ENCODE data around the gene WNT5B. TPM values are rescaled to one million over a fixed set of nuclear protein-coding genes. Genes with fewer than 3 reads are reported as not detected.
A peak's percentile ranks its signal among the peaks of the same experiment; 100 is the strongest.

Gene WNT5B
- total and polyA plus RNA-seq, 4 experiments from 2014 or later, result 0.17 to 0.61 TPM; not detected in 2

DNA sequence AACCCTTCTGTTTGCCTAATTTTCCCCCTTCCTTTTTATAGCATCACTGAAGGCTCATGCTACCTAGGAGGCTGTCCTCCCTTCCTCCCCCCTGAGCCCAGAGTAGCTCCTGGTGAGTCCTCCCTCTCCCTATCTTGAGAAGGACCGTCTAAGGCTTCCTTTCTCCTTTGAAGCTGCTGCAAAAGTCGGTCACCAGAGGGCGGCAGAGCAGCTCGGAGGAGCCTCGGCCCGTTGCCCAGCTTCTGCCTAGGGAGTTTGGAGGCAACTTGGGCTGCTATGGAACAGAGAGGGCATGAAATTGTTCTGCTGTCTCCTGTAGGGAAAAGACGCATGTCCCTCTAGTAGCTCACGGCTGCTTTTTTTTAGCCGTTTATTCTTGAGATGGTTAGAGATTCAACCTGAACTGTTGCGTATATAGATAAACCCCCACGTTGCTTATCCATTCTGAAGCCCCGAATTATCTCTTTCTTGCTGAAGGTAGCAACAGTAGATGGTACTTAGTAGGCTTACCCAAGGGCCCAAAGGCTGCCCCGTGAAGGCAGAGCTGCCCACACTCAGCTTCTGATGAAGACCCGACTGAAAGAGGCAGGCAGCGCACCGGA, 5.7 kb downstream of the WNT5B start:
- H3K27ac ChIP-seq (ENCODE audit: low read depth, low read length), result no peak overlapping the region
- H3K4me1 ChIP-seq (ENCODE audit: insufficient read depth, low read length), result peaks cover 12% of the 10 kb centered on the region
- no peak overlapping the region for H3K4me3 ChIP-seq (ENCODE audit: low read length in 2 of 2)
- peaks cover 17% of the 10 kb centered on the region for H3K27me3 ChIP-seq (ENCODE audit: insufficient read depth, low read length)
- Mint-ChIP-seq H3K4me3 (no peak overlapping the region), H3K27ac (no peak overlapping the region), H3K4me1 (peaks cover 5 to 15% (median 12%) of the 10 kb centered on the region in 4 donors), H3K9me3 (no peaks in the 10 kb centered on the region), H3K36me3 (no peaks in the 10 kb centered on the region), H3K27me3 (peaks cover 27 to 39% of the 10 kb centered on the region in 2 donors)
- H3K36me3 ChIP-seq (ENCODE audit: insufficient read depth, low read length), result no peaks in the 10 kb centered on the region
- no peaks in the 10 kb centered on the region for H3K9me3 ChIP-seq (ENCODE audit: control insufficient read depth in 1 of 2, low read length in 2 of 2)
- intact Hi-C loops (cut with micrococcal nuclease), result loop anchor here (1.0 kb wide), 2 partner anchors 157 to 306 kb away; no protein-coding TSS in a partner anchor
- DNase-seq, result peak in 4 of 5 donors; percentile 36 to 46 (median 40)
- POLR2A ChIA-PET (ENCODE audit: partially characterized antibody), result interaction anchor here (1.3 kb wide), 1 partner anchor 305 kb away, joined by 5 read pairs; no protein-coding TSS in a partner anchor
- CTCF ChIA-PET (ENCODE audit: partially characterized antibody), result interaction anchor here (0.6 to 4.0 kb wide), 26 partner anchors 9 to 517 kb away, joined by 3 to 38 read pairs (median 6); no protein-coding TSS in a partner anchor

DNA sequence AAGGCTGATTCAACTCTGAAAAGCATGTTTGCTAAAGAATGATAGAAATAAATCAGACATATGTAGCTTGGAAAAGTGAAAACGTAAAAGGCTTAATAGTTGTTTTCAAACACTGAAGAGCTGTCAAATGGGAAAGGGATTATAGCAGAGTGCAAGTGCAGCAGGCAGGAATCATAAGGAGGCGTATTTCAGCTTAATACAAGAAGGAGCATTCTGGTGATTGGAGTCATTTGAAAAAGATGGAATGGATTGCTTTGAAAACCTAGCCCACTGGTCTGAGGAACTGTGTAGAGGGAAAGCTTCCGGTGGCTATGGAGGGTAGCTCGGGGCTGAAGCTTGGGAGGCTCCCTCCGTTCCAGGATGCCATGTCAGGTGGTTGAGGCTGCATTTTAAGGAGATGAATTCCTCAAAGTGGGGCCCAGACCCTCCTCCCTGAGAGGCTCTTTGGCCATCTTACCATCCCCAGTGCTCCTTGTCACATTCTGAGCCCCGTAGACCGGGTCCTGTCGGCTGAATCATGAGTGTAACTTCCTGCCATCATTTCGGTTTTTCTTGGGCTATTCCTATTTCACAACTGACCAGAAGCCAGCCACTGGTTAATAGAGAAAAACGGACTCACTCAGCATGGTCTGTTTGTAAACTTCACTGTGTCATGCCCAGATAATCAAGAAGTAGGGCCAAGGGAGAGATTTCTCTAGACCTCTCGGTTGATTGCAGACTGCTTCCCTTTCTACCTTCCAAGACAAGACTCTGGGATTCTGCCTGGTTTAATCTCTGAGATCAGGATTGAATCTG, 6.5 kb downstream of the WNT5B start:
- Histone ChIP-seq H3K4me1 (ENCODE audit: insufficient read depth, low read length) (peaks cover 6% of the 10 kb centered on the region), H3K9me3 (ENCODE audit: control insufficient read depth in 1 of 2, low read length in 2 of 2) (no peaks in the 10 kb centered on the region), H3K36me3 (ENCODE audit: insufficient read depth, low read length) (no peaks in the 10 kb centered on the region), H3K27ac (ENCODE audit: low read depth, low read length) (no peak overlapping the region), H3K27me3 (ENCODE audit: insufficient read depth, low read length) (peaks cover 12% of the 10 kb centered on the region), H3K4me3 (ENCODE audit: low read length in 2 of 2) (no peak overlapping the region)
- Mint-ChIP-seq H3K4me3 (no peak overlapping the region), H3K4me1 (peaks cover 5 to 13% (median 10%) of the 10 kb centered on the region in 4 donors), H3K9me3 (no peaks in the 10 kb centered on the region), H3K36me3 (no peaks in the 10 kb centered on the region), H3K27ac (no peak overlapping the region), H3K27me3 (peaks cover 31 to 41% of the 10 kb centered on the region in 2 donors)
- intact Hi-C loops (cut with micrococcal nuclease), result loop anchor here (1.0 kb wide), 1 partner anchor 305 kb away; no protein-coding TSS in a partner anchor
- DNase-seq, result no peak
- ChIA-PET POLR2A (ENCODE audit: partially characterized antibody) (interaction anchor here (1.3 kb wide), 1 partner anchor 305 kb away, joined by 5 read pairs; no protein-coding TSS in a partner anchor), CTCF (ENCODE audit: partially characterized antibody) (interaction anchor here (0.6 to 4.0 kb wide), 27 partner anchors 8 to 518 kb away, joined by 3 to 38 read pairs (median 6); no protein-coding TSS in a partner anchor)

GRCh38 chr12:1638203-1638602, 9.2 kb downstream of the WNT5B start:
- DNase-seq, result no peak
- intact Hi-C loops (cut with micrococcal nuclease), result no loop called here
- Histone ChIP-seq H3K4me3 (ENCODE audit: low read length in 2 of 2) (no peak overlapping the region), H3K4me1 (ENCODE audit: insufficient read depth, low read length) (no peaks in the 10 kb centered on the region), H3K36me3 (ENCODE audit: insufficient read depth, low read length) (no peaks in the 10 kb centered on the region), H3K9me3 (ENCODE audit: control insufficient read depth in 1 of 2, low read length in 2 of 2) (no peaks in the 10 kb centered on the region), H3K27ac (ENCODE audit: low read depth, low read length) (no peak overlapping the region), H3K27me3 (ENCODE audit: insufficient read depth, low read length) (no peaks in the 10 kb centered on the region)
- Mint-ChIP-seq H3K4me3 (no peak overlapping the region), H3K36me3 (no peaks in the 10 kb centered on the region), H3K9me3 (no peaks in the 10 kb centered on the region), H3K27ac (no peak overlapping the region), H3K27me3 (peaks cover 14 to 17% of the 10 kb centered on the region in 2 donors), H3K4me1 (peaks cover 0 to 8% (median 1%) of the 10 kb centered on the region in 4 donors)
- POLR2A ChIA-PET (ENCODE audit: partially characterized antibody), result no interaction called here
- CTCF ChIA-PET (ENCODE audit: partially characterized antibody), result interaction anchor here (1.2 to 2.8 kb wide), 2 partner anchors 55 to 302 kb away, joined by 4 to 9 read pairs; no protein-coding TSS in a partner anchor

DNA sequence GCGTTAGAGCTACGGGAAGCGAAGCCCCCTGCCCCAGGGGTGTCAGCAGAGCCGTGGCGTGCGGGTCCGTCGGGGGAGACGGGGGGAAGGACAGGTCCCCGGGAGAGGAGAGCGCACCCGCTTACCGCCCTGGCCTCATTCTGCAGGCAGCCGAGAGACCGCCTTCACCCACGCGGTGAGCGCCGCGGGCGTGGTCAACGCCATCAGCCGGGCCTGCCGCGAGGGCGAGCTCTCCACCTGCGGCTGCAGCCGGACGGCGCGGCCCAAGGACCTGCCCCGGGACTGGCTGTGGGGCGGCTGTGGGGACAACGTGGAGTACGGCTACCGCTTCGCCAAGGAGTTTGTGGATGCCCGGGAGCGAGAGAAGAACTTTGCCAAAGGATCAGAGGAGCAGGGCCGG, 10.5 kb downstream of the WNT5B start:
- Mint-ChIP-seq H3K4me3 (no peak overlapping the region), H3K27me3 (peaks cover 8 to 10% of the 10 kb centered on the region in 2 donors), H3K27ac (no peak overlapping the region), H3K4me1 (peaks cover 0 to 6% (median under 1%) of the 10 kb centered on the region in 4 donors), H3K9me3 (no peaks in the 10 kb centered on the region), H3K36me3 (no peaks in the 10 kb centered on the region)
- no peak for DNase-seq
- H3K36me3 ChIP-seq (ENCODE audit: insufficient read depth, low read length), result no peaks in the 10 kb centered on the region
- POLR2A ChIA-PET (ENCODE audit: partially characterized antibody), result no interaction called here
- no peak overlapping the region for H3K27ac ChIP-seq (ENCODE audit: low read depth, low read length)
- no peaks in the 10 kb centered on the region for H3K4me1 ChIP-seq (ENCODE audit: insufficient read depth, low read length)
- intact Hi-C loops (cut with micrococcal nuclease), result no loop called here
- CTCF ChIA-PET (ENCODE audit: partially characterized antibody), result interaction anchor here (2.8 kb wide), 1 partner anchor 301 kb away, joined by 9 read pairs; no protein-coding TSS in a partner anchor
- H3K9me3 ChIP-seq (ENCODE audit: control insufficient read depth in 1 of 2, low read length in 2 of 2), result no peaks in the 10 kb centered on the region
- no peaks in the 10 kb centered on the region for H3K27me3 ChIP-seq (ENCODE audit: insufficient read depth, low read length)
- H3K4me3 ChIP-seq (ENCODE audit: low read length in 2 of 2), result no peak overlapping the region

DNA sequence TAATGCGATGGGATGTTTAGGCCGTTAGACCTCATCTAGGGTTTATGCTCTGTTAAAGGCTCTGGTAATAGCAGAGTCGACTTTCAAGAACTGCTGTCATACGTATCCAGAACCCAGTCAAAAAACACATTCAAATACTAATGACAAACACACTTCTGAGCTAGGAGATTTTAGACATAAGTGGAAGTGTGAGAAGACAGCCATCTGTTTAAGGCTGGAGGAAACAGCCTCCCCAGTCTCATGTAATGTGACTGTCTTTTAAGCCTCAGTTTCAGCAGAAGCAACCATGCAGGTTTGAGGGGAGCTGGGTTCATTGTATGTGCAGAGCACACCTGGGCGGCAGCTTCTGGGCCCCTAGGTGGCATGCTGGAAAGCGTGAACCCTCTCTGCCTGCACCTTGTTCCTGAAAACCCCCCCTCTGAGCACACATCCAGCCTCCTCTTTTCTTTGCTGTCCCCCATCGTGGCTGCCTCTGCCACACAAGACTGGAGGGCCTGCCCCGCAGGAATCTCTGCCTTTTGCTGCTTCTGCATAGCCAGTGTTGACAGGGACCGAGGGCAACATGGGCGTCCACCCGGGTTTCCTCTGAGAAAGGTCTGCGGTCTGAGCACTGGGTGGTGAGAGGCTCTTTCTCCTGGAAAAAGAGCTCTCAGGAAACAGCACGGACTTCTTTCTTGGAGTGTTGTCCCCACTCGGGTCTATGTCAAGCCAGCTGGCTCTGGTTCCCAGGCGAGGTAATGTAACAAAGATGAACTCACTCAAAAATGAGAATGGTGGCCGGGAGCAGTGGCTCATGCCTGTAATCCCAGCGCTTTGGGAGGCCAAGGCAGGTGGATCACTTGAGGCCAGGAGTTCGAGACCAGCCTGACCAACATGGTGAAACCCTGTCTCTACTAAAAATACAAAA, 11.6 kb downstream of the WNT5B start:
- intact Hi-C loops (cut with micrococcal nuclease), result no loop called here
- Histone ChIP-seq H3K4me1 (ENCODE audit: insufficient read depth, low read length) (no peaks in the 10 kb centered on the region), H3K9me3 (ENCODE audit: control insufficient read depth in 1 of 2, low read length in 2 of 2) (no peaks in the 10 kb centered on the region), H3K4me3 (ENCODE audit: low read length in 2 of 2) (no peak overlapping the region), H3K27me3 (ENCODE audit: insufficient read depth, low read length) (no peaks in the 10 kb centered on the region), H3K36me3 (ENCODE audit: insufficient read depth, low read length) (no peaks in the 10 kb centered on the region), H3K27ac (ENCODE audit: low read depth, low read length) (no peak overlapping the region)
- H3K4me3 Mint-ChIP-seq, result no peak overlapping the region
- peaks cover 4 to 10% of the 10 kb centered on the region in 2 donors for H3K27me3 Mint-ChIP-seq
- peak overlapping the region in 1 of 7 donors; percentile 63 for H3K27ac Mint-ChIP-seq
- no peaks in the 10 kb centered on the region for H3K36me3 Mint-ChIP-seq
- DNase-seq, result no peak
- CTCF ChIA-PET (ENCODE audit: partially characterized antibody), result interaction anchor here (0.8 to 1.1 kb wide), 2 partner anchors 13 to 150 kb away, joined by 5 read pairs; no protein-coding TSS in a partner anchor
- POLR2A ChIA-PET (ENCODE audit: partially characterized antibody), result no interaction called here
- H3K9me3 Mint-ChIP-seq, result no peaks in the 10 kb centered on the region
- no peaks in the 10 kb centered on the region for H3K4me1 Mint-ChIP-seq

DNA sequence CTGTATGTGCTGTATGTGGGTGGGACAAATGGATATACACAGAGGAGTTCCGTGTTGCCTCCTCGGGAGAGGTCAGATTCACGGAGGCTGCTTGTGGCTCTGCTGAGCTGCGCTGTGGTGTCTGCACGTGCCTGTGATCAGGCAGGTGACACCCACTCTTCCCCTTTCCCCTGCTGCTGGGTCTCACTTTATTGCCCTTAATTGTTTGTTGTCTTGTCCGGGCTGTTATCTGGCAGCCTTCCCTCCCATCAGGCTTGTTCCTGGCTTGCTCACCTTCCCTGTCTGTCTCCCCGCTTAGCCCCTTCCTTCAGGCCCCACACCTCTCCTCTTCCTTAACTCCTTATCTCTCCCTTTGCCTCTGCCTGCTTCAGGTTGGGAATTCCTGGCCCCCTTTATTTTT, 13.5 kb downstream of the WNT5B start:
- Mint-ChIP-seq H3K36me3 (no peaks in the 10 kb centered on the region), H3K27me3 (peaks cover 6 to 12% of the 10 kb centered on the region in 2 donors), H3K9me3 (no peaks in the 10 kb centered on the region), H3K4me1 (no peaks in the 10 kb centered on the region), H3K4me3 (no peak overlapping the region), H3K27ac (no peak overlapping the region)
- Histone ChIP-seq H3K36me3 (ENCODE audit: insufficient read depth, low read length) (no peaks in the 10 kb centered on the region), H3K9me3 (ENCODE audit: control insufficient read depth in 1 of 2, low read length in 2 of 2) (no peaks in the 10 kb centered on the region), H3K27me3 (ENCODE audit: insufficient read depth, low read length) (no peaks in the 10 kb centered on the region), H3K4me1 (ENCODE audit: insufficient read depth, low read length) (no peaks in the 10 kb centered on the region), H3K4me3 (ENCODE audit: low read length in 2 of 2) (no peak overlapping the region), H3K27ac (ENCODE audit: low read depth, low read length) (no peak overlapping the region)
- ChIA-PET CTCF (ENCODE audit: partially characterized antibody) (interaction anchor here (1.2 to 2.3 kb wide), 3 partner anchors 8 to 148 kb away, joined by 4 to 15 read pairs (median 8); no protein-coding TSS in a partner anchor), POLR2A (ENCODE audit: partially characterized antibody) (no interaction called here)
- intact Hi-C loops (cut with micrococcal nuclease), result no loop called here
- DNase-seq, result no peak
